Measurements from ENCODE around the gene MCOLN1. TPM values are rescaled to one million over a fixed set of nuclear protein-coding genes. Genes with fewer than 3 reads are reported as not detected.

The MCOLN1 gene
- total and polyA plus RNA-seq, 2 of the 4 experiments (the other 2 are of a cell fraction), result 3.4 to 19.6 TPM

- TF ChIP-seq POLR2A (IDR thresholded peaks at IDR 0.05; ENCODE audit: low read depth, low read length) (no peak), USF2 (IDR thresholded peaks at IDR 0.05; ENCODE audit: low read depth, low read length) (no peak), CTCF (conservative IDR thresholded peaks at IDR 0.05; ENCODE audit: low read depth, low read length) (no peak), RAD21 (IDR thresholded peaks at IDR 0.05; ENCODE audit: low read length) (no peak), BHLHE40 (IDR thresholded peaks at IDR 0.05; ENCODE audit: low read depth, low read length) (no peak), MAFK (IDR thresholded peaks at IDR 0.05; ENCODE audit: low read depth, low read length) (no peak), SMC3 (IDR thresholded peaks at IDR 0.05; ENCODE audit: low read depth, low read length) (no peak), CEBPB (IDR thresholded peaks at IDR 0.05; ENCODE audit: low read depth, low read length) (no peak), MXI1 (IDR thresholded peaks at IDR 0.05; ENCODE audit: borderline replicate concordance, low read depth, low read length) (no peak), FOS (IDR thresholded peaks at IDR 0.05; ENCODE audit: low read depth, low read length) (no peak)
- H3K79me1 ChIP-seq (ENCODE audit: low read depth in 1 of 2, low read length in 2 of 2), result no peaks in the 10 kb centered on the region
- no peak overlapping the region for H2BK120ac ChIP-seq (ENCODE audit: low read depth, low read length)
- no peak overlapping the region for H2BK15ac ChIP-seq (ENCODE audit: low read depth, low read length)
- no peak overlapping the region for H3K56ac ChIP-seq (ENCODE audit: extremely low read depth, insufficient read depth, low read length)
- no peak overlapping the region for H4K8ac ChIP-seq (ENCODE audit: low read depth in 2 of 2, low read length in 2 of 2)
- no peak overlapping the region for H3K18ac ChIP-seq (ENCODE audit: low read depth, low read length)
- WGBS, 2 experiments (ENCODE audit: extremely low coverage in 2 of 2, insufficient read length in 1 of 2), result no CpG with 5 or more reads among the region's 5 CpGs
- H3K4ac ChIP-seq (ENCODE audit: low read depth, low read length), result no peak overlapping the region
- H3K9ac ChIP-seq (ENCODE audit: low read depth, low read length), result no peak overlapping the region
- no peak overlapping the region for H2AK5ac ChIP-seq (ENCODE audit: low read depth, low read length)
- in situ Hi-C loops (cut with MboI; ENCODE audit: low sequenced_read_pairs), result no loop called here
- no peaks in the 10 kb centered on the region for H3K27me3 ChIP-seq (ENCODE audit: control insufficient read depth, insufficient read depth, low read length)
- H3K4me3 ChIP-seq (ENCODE audit: insufficient read depth, low read depth, low read length), result no peak overlapping the region
- H3K36me3 ChIP-seq (ENCODE audit: control insufficient read depth, insufficient read depth, low read length), result no peaks in the 10 kb centered on the region
- H3K9me3 ChIP-seq (ENCODE audit: control insufficient read depth, insufficient read depth, low read length), result no peaks in the 10 kb centered on the region
- ChIA-PET CTCF (interaction anchor here (0.7 kb wide), 1 partner anchor 233 kb away, joined by 4 read pairs; no protein-coding TSS in a partner anchor), POLR2A (ENCODE audit: unreplicated experiment) (no interaction called here)
- no peak overlapping the region for H2AFZ ChIP-seq (replicated peaks; ENCODE audit: low read length, poor library complexity)
- H4K20me1 ChIP-seq (ENCODE audit: insufficient read depth, low read length), result no peaks in the 10 kb centered on the region
- H4K91ac ChIP-seq (ENCODE audit: insufficient read depth, low read depth, low read length), result no peak overlapping the region
- no peak overlapping the region for H3K27ac ChIP-seq (ENCODE audit: insufficient read depth, low read length)
- H3K9me1 ChIP-seq (ENCODE audit: insufficient read depth, low read length), result no peaks in the 10 kb centered on the region
- H3K23ac ChIP-seq (ENCODE audit: low read depth, low read length), result no peak overlapping the region
- no peak for ATAC-seq (ENCODE audit: low read depth)
- intact Hi-C loops (cut with micrococcal nuclease), result no loop called here
- H3K14ac ChIP-seq (replicated peaks; ENCODE audit: low read depth, low read length), result no peak overlapping the region
- H3K4me2 ChIP-seq (ENCODE audit: low read depth, low read length), result no peak overlapping the region
- H4K5ac ChIP-seq (ENCODE audit: low read depth, low read length), result no peak overlapping the region
- H3K4me1 ChIP-seq (ENCODE audit: control insufficient read depth, insufficient read depth, low read length), result no peaks in the 10 kb centered on the region
- BruUV-seq (replicated peaks), result no TSS peak
- no peak overlapping the region for H2BK5ac ChIP-seq (ENCODE audit: low read depth, low read length, poor library complexity, severe bottlenecking)
- dilution Hi-C loops (cut with HindIII; ENCODE audit: low sequenced_read_pairs, unreplicated experiment), result no loop called here
- H2AK9ac ChIP-seq (replicated peaks; ENCODE audit: low read depth, low read length, poor library complexity), result no peak overlapping the region
- DNase-seq, result no peak
- no peak overlapping the region for H2BK20ac ChIP-seq (ENCODE audit: low read depth, low read length)
These were observed 48.3 kb downstream of the MCOLN1 start for GRCh38 chr19:7570761-7571160.

Data from IMR-90 (cell line).